ENCODE data around the gene TMTC4. TPM values are rescaled to one million over a fixed set of nuclear protein-coding genes. Genes with fewer than 3 reads are reported as not detected.

The TMTC4 gene
- total RNA-seq, 4 donors from 2014 or later, result 6.5 to 10.6 (median 7.7) TPM

- H3K27ac ChIP-seq, result no peak overlapping the region
- DNase-seq, result no peak
- peaks cover 0 to 25% of the 10 kb centered on the region in 2 donors for H3K36me3 ChIP-seq
- H3K9me3 ChIP-seq, result no peaks in the 10 kb centered on the region
- H3K4me3 ChIP-seq, result no peak overlapping the region
- intact Hi-C loops (cut with DNase I; ENCODE audit: low total_unique reads) (no loop called here), in situ Hi-C loops (cut with MboI; ENCODE audit: low sequenced_read_pairs in 4 of 4) (no loop called here)
- H3K4me1 ChIP-seq, result no peaks in the 10 kb centered on the region
- no peak for ATAC-seq
- no peak for TF ChIP-seq POLR2A (IDR thresholded peaks at IDR 0.05)
- TF ChIP-seq, protein P1, sequence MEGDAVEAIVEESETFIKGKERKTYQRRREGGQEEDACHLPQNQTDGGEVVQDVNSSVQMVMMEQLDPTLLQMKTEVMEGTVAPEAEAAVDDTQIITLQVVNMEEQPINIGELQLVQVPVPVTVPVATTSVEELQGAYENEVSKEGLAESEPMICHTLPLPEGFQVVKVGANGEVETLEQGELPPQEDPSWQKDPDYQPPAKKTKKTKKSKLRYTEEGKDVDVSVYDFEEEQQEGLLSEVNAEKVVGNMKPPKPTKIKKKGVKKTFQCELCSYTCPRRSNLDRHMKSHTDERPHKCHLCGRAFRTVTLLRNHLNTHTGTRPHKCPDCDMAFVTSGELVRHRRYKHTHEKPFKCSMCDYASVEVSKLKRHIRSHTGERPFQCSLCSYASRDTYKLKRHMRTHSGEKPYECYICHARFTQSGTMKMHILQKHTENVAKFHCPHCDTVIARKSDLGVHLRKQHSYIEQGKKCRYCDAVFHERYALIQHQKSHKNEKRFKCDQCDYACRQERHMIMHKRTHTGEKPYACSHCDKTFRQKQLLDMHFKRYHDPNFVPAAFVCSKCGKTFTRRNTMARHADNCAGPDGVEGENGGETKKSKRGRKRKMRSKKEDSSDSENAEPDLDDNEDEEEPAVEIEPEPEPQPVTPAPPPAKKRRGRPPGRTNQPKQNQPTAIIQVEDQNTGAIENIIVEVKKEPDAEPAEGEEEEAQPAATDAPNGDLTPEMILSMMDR (IDR thresholded peaks at IDR 0.05 in 4 of 5, conservative IDR thresholded peaks at IDR 0.05 in 1 of 5), result no peak
- H3K27me3 ChIP-seq, result no peaks in the 10 kb centered on the region
Measured at GRCh38 chr13:100637380-100637779, 37.2 kb downstream of the TMTC4 start.

DNA sequence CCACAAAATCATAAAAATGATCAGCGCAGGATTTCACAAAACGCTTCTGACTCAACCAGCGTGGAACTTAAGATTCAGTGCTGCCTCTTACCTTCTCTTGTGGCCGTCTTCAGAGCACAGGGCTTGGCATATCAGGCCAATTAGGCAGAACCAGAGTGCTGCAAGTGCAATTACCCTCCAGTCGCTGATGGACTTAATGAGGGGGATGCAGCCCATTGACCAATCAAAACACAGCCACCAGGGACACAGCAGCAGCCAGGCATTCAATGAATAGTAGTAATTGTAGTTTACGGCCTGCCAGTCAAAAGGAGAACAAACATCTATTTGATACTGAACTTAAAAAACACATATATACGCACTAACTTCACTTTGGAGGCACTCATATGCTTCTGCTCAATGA is 38.2 kb downstream of the TMTC4 start:
- intact Hi-C loops (cut with DNase I; ENCODE audit: low total_unique reads), result no loop called here
- Histone ChIP-seq H3K27ac (no peak overlapping the region), H3K27me3 (no peaks in the 10 kb centered on the region), H3K36me3 (peaks cover 0 to 25% of the 10 kb centered on the region in 2 donors), H3K4me1 (no peaks in the 10 kb centered on the region), H3K9me3 (no peaks in the 10 kb centered on the region), H3K4me3 (no peak overlapping the region)
- no peak for TF ChIP-seq POLR2A (IDR thresholded peaks at IDR 0.05)
- TF ChIP-seq, protein P1 (IDR thresholded peaks at IDR 0.05 in 4 of 5, conservative IDR thresholded peaks at IDR 0.05 in 1 of 5), result no peak
- ATAC-seq (no peak), DNase-seq (no peak)
- in situ Hi-C loops (cut with MboI; ENCODE audit: low sequenced_read_pairs in 4 of 4), result no loop called here

GRCh38 chr13:100636004-100636403 is 38.6 kb downstream of the TMTC4 start:
- no peak overlapping the region for H3K27ac ChIP-seq
- TF ChIP-seq POLR2A (IDR thresholded peaks at IDR 0.05), result no peak
- TF ChIP-seq, protein P1 (IDR thresholded peaks at IDR 0.05 in 4 of 5, conservative IDR thresholded peaks at IDR 0.05 in 1 of 5), result no peak
- H3K4me1 ChIP-seq, result no peaks in the 10 kb centered on the region
- H3K9me3 ChIP-seq, result no peaks in the 10 kb centered on the region
- no peak for DNase-seq
- no peaks in the 10 kb centered on the region for H3K27me3 ChIP-seq
- intact Hi-C loops (cut with DNase I; ENCODE audit: low total_unique reads) (no loop called here), in situ Hi-C loops (cut with MboI; ENCODE audit: low sequenced_read_pairs in 4 of 4) (no loop called here)
- H3K36me3 ChIP-seq, result peaks cover 0 to 22% of the 10 kb centered on the region in 2 donors
- ATAC-seq, result no peak
- H3K4me3 ChIP-seq, result no peak overlapping the region

DNA sequence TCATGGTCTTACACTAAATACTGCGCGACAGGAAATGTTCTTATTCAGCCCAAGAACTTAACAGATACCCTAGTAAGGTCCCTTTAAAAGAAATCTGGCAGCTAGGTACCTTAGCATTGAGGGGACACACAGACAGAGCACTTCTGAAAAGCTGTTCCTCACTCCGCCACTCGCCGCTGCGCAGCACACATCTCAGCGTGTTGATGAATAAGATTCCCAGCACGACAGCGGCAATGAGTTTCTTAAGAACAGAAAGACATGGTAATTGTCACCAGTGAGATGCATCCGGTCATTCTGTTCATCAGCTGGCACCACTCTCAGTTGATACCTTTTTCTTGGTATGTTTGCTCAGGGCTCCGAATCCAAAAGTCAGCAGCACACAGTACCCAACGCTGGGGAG is 39.9 kb downstream of the TMTC4 start:
- intact Hi-C loops (cut with DNase I; ENCODE audit: low total_unique reads), result no loop called here
- Histone ChIP-seq H3K9me3 (no peaks in the 10 kb centered on the region), H3K4me1 (no peaks in the 10 kb centered on the region), H3K4me3 (no peak overlapping the region), H3K27ac (no peak overlapping the region), H3K27me3 (no peaks in the 10 kb centered on the region), H3K36me3 (peaks cover 0 to 22% of the 10 kb centered on the region in 2 donors)
- TF ChIP-seq, protein P1 (IDR thresholded peaks at IDR 0.05 in 4 of 5, conservative IDR thresholded peaks at IDR 0.05 in 1 of 5), result no peak
- in situ Hi-C loops (cut with MboI; ENCODE audit: low sequenced_read_pairs in 4 of 4), result no loop called here
- ATAC-seq (no peak), DNase-seq (no peak)

- Histone ChIP-seq H3K4me3 (no peak overlapping the region), H3K27me3 (no peaks in the 10 kb centered on the region), H3K4me1 (no peaks in the 10 kb centered on the region), H3K27ac (no peak overlapping the region), H3K9me3 (no peaks in the 10 kb centered on the region), H3K36me3 (peaks cover 0 to 22% of the 10 kb centered on the region in 2 donors)
- DNase-seq (no peak), ATAC-seq (no peak)
- no peak for TF ChIP-seq POLR2A (IDR thresholded peaks at IDR 0.05)
- TF ChIP-seq, protein P1 (IDR thresholded peaks at IDR 0.05 in 4 of 5, conservative IDR thresholded peaks at IDR 0.05 in 1 of 5), result no peak
- intact Hi-C loops (cut with DNase I; ENCODE audit: low total_unique reads), result no loop called here
- in situ Hi-C loops (cut with MboI; ENCODE audit: low sequenced_read_pairs in 4 of 4), result no loop called here
Measured at GRCh38 chr13:100633461-100633860, 41.1 kb downstream of the TMTC4 start.

Data from gastrocnemius medialis (tissue), 4 donors.